Measurements from ENCODE around the gene NDUFAF5. TPM values are rescaled to one million over a fixed set of nuclear protein-coding genes. Genes with fewer than 3 reads are reported as not detected.

The NDUFAF5 gene
- polyA plus RNA-seq, 3 donors, result 5.9 to 15.2 (median 7.8) TPM

GRCh38 chr20:13865791-13866351 lies 81.0 kb downstream of the NDUFAF5 start:
- peak overlapping the region; percentile 59 for H2AFZ ChIP-seq (ENCODE audit: insufficient read depth, low read depth, low read length, poor library complexity, severe bottlenecking)
- intact Hi-C loops (cut with micrococcal nuclease), result no loop called here
- H3K9ac ChIP-seq (ENCODE audit: insufficient read depth, low read length, poor library complexity, severe bottlenecking), result no peak overlapping the region
- no peaks in the 10 kb centered on the region for H3K79me2 ChIP-seq (ENCODE audit: insufficient read depth, low read length)
- peak in 2 of 3 donors; percentile 4 to 21 for DNase-seq
- peaks cover 62 to 80% of the 10 kb centered on the region in 2 donors for H3K4me1 ChIP-seq (ENCODE audit: control insufficient read depth in 1 of 2, insufficient read depth in 2 of 2, low read length in 2 of 2)
- WGBS (ENCODE audit: insufficient coverage), result 22% methylated on average over 3 of the region's 5 CpGs
- TF ChIP-seq CTCF (IDR thresholded peaks at IDR 0.05), result no peak
- Mint-ChIP-seq H3K27me3 (ENCODE audit: low read depth in 3 of 3) (peaks cover 0 to 2% (median 0%) of the 10 kb centered on the region in 3 donors), H3K27ac (peak overlapping the region; percentile 61 to 93 (median 86)), H3K4me3 (peak overlapping the region in 1 of 2 donors; percentile 71), H3K9me3 (peaks cover 0 to 4% (median 0%) of the 10 kb centered on the region in 7 donors), H3K36me3 (peaks cover 0 to 2% of the 10 kb centered on the region in 2 donors), H3K4me1 (peaks cover 23% of the 10 kb centered on the region)
- H3K27ac ChIP-seq (ENCODE audit: low read depth in 1 of 2, low read length in 2 of 2), result peak overlapping the region; percentile 7 to 79
- H3K4me3 ChIP-seq (replicated peaks in 1 of 3; ENCODE audit: low read depth in 2 of 3, low read length in 3 of 3), result peak overlapping the region in 1 of 3 experiments; percentile 54
- H3K4me2 ChIP-seq (replicated peaks; ENCODE audit: extremely low read depth, low read length, poor library complexity, severe bottlenecking), result peak overlapping the region; percentile 62
- H3K36me3 ChIP-seq (replicated peaks in 1 of 2; ENCODE audit: control insufficient read depth in 1 of 2, insufficient read depth in 2 of 2, low read length in 2 of 2), result no peaks in the 10 kb centered on the region
- H4K20me1 ChIP-seq (ENCODE audit: insufficient read depth, low read length), result no peaks in the 10 kb centered on the region
- no peaks in the 10 kb centered on the region for H3K27me3 ChIP-seq (ENCODE audit: control insufficient read depth in 2 of 2, insufficient read depth in 2 of 2, low read length in 2 of 2)
- no peaks in the 10 kb centered on the region for H3K9me3 ChIP-seq (replicated peaks in 1 of 2; ENCODE audit: control insufficient read depth in 1 of 2, insufficient read depth in 1 of 2, low read length in 2 of 2)

- 10% methylated on average over 3 of the region's 4 CpGs for WGBS (ENCODE audit: insufficient coverage)
- DNase-seq, result peak; percentile 79 to 81 (median 80)
These were observed 83.5 kb downstream of the NDUFAF5 start for GRCh38 chr20:13868331-13868730.

More at GRCh38 chr20:13868331-13868730, 83.5 kb downstream of the NDUFAF5 start:
- H3K9me3 Mint-ChIP-seq, result peaks cover 0 to 10% (median 3%) of the 10 kb centered on the region in 7 donors
- no peaks in the 10 kb centered on the region for H4K20me1 ChIP-seq (ENCODE audit: insufficient read depth, low read length)
- H3K4me3 ChIP-seq (replicated peaks in 1 of 3; ENCODE audit: low read depth in 2 of 3, low read length in 3 of 3), result peak overlapping the region in 1 of 3 experiments; percentile 41
- H3K79me2 ChIP-seq (ENCODE audit: insufficient read depth, low read length), result no peaks in the 10 kb centered on the region
- H2AFZ ChIP-seq (ENCODE audit: insufficient read depth, low read depth, low read length, poor library complexity, severe bottlenecking), result peak overlapping the region; percentile 33
- H3K9ac ChIP-seq (ENCODE audit: insufficient read depth, low read length, poor library complexity, severe bottlenecking), result peak overlapping the region; percentile 0
- no peaks in the 10 kb centered on the region for H3K27me3 ChIP-seq (ENCODE audit: control insufficient read depth in 2 of 2, insufficient read depth in 2 of 2, low read length in 2 of 2)
- H3K27ac ChIP-seq (ENCODE audit: low read depth in 1 of 2, low read length in 2 of 2), result peak overlapping the region; percentile 72 to 73
- H3K4me2 ChIP-seq (replicated peaks; ENCODE audit: extremely low read depth, low read length, poor library complexity, severe bottlenecking), result peak overlapping the region; percentile 52
- H3K9me3 ChIP-seq (replicated peaks in 1 of 2; ENCODE audit: control insufficient read depth in 1 of 2, insufficient read depth in 1 of 2, low read length in 2 of 2), result no peaks in the 10 kb centered on the region
- no peaks in the 10 kb centered on the region for H3K36me3 ChIP-seq (replicated peaks in 1 of 2; ENCODE audit: control insufficient read depth in 1 of 2, insufficient read depth in 2 of 2, low read length in 2 of 2)
- no peak for TF ChIP-seq CTCF (IDR thresholded peaks at IDR 0.05)
- no peaks in the 10 kb centered on the region for H3K36me3 Mint-ChIP-seq
- intact Hi-C loops (cut with micrococcal nuclease), result no loop called here
- peaks cover 21% of the 10 kb centered on the region for H3K4me1 Mint-ChIP-seq
- H3K27me3 Mint-ChIP-seq (ENCODE audit: low read depth in 3 of 3), result peaks cover 0 to 2% (median 0%) of the 10 kb centered on the region in 3 donors
- H3K4me1 ChIP-seq (ENCODE audit: control insufficient read depth in 1 of 2, insufficient read depth in 2 of 2, low read length in 2 of 2), result peaks cover 63 to 71% of the 10 kb centered on the region in 2 donors
- no peak overlapping the region for H3K4me3 Mint-ChIP-seq
- no peak overlapping the region for H3K27ac Mint-ChIP-seq
